HCT116 (cell line): ENCODE results near the gene MED15. TPM values are rescaled to one million over a fixed set of nuclear protein-coding genes. Genes with fewer than 3 reads are reported as not detected.

Experiments
- ATAC-seq: fragments of 200-7000 bp; cut with Tn5 transposase; 2 replicates; pipeline ENCODE4 v1.9.1; 2020; ENCODE audit warnings: mild to moderate bottlenecking, moderate library complexity
- BruUV-seq: library from RNA; stranded (reverse); fragments of 400-500 nt; replicated peaks from 2 replicates; lab custom pipeline; 2021; lab: Mats Ljungman, UMichigan
- CTCF ChIA-PET: fragments of 300-600 bp; sonication (Branson Sonifier 250); formaldehyde crosslinking; loops from one replicate; lab custom pipeline; 2021; ENCODE audit warnings: antibody characterized with exemption; lab: Charles Lee
- POLR2A ChIA-PET: fragments of 300-600, 350-600 bp; sonication (Branson Sonifier 250); formaldehyde crosslinking; loops from one replicate; lab custom pipeline; 2021; ENCODE audit warnings: antibody characterized with exemption; lab: Charles Lee
- RAD21 ChIA-PET, 2 experiments: fragments of 300-600 bp; sonication (Branson Sonifier 250); formaldehyde crosslinking; loops; one replicate each; lab custom pipeline; 2023; ENCODE audit warnings: low total read pairs in 2 of 2; ENCODE audit not compliant: uncharacterized antibody in 2 of 2, unreplicated experiment in 2 of 2, low non-redundant PET in 1 of 2; lab: Charles Lee
- DNase-seq: peaks from one replicate; pipeline ENCODE4 v3.0.0-alpha.2; 2010; ENCODE audit warnings: low read depth, low spot score
- H2AFZ ChIP-seq: fragments of 200-600 bp; shearing (Covaris generic), sonication (generic); 2 replicates; pipeline ENCODE4 v1.6.1; 2017; ENCODE audit warnings: low read depth, mixed run types, mixed read lengths, antibody characterized with exemption, low read length; ENCODE audit not compliant: poor library complexity, severe bottlenecking
- H3K27ac ChIP-seq: 2 replicates; pipeline ENCODE4 v1.5.1; 2012; ENCODE audit warnings: low read depth, low read length
- H3K27me3 ChIP-seq: fragments of 200-600 bp; sonication (generic); 2 replicates; pipeline ENCODE4 v1.6.1; 2016; ENCODE audit warnings: mixed run types, low read length, mixed read lengths; ENCODE audit not compliant: insufficient read depth
- H3K36me3 ChIP-seq, 2 experiments: fragments of 200-500 bp in 1 of 2; fragments of 200-600 bp in 1 of 2; sonication (Bioruptor generic) in 1 of 2; sonication (generic) in 1 of 2; 2 replicates each; pipeline versions ENCODE4 v1.5.1 to v1.6.1; 2014 to 2016; ENCODE audit warnings: low read length in 2 of 2, inconsistent platforms in 1 of 2, mixed read lengths in 1 of 2, mixed run types in 1 of 2; ENCODE audit not compliant: insufficient read depth in 2 of 2, control insufficient read depth in 1 of 2
- H3K4me1 ChIP-seq, 2 experiments: fragments of 200-600 bp in 1 of 2; sonication (generic) in 1 of 2; 2 replicates each; pipeline versions ENCODE4 v1.5.1 to v1.6.1; 2012 to 2017; ENCODE audit warnings: low read length in 2 of 2, inconsistent platforms in 1 of 2, mild to moderate bottlenecking in 1 of 2, mixed read lengths in 1 of 2, mixed run types in 1 of 2, moderate library complexity in 1 of 2; ENCODE audit not compliant: insufficient read depth in 2 of 2, control insufficient read depth in 1 of 2
- H3K4me2 ChIP-seq: fragments of 200-600 bp; sonication (generic); 2 replicates; pipeline ENCODE4 v1.6.1; 2017; ENCODE audit warnings: mixed run types, low read length, mixed read lengths
- H3K4me3 ChIP-seq, 2 experiments: fragments of 200-600 bp in 1 of 2; sonication (generic) in 1 of 2; replicated peaks in 1 of 2; 2 replicates each; pipeline ENCODE4 v1.5.1; 2011 to 2016; ENCODE audit warnings: low read length in 2 of 2, control low read depth in 1 of 2, low read depth in 1 of 2, mild to moderate bottlenecking in 1 of 2, mixed read lengths in 1 of 2, mixed run types in 1 of 2
- H3K79me2 ChIP-seq: fragments of 200-600 bp; sonication (generic); 2 replicates; pipeline ENCODE4 v1.6.1; 2017; ENCODE audit warnings: mild to moderate bottlenecking, mixed run types, low read length, moderate library complexity, mixed read lengths; ENCODE audit not compliant: insufficient read depth
- H3K9ac ChIP-seq: fragments of 200-600 bp; sonication (generic); 2 replicates; pipeline ENCODE4 v1.6.1; 2016; ENCODE audit warnings: low read length, mixed read lengths
- H3K9me2 ChIP-seq: fragments of 200-600 bp; sonication (generic), shearing (Covaris generic); 2 replicates; pipeline ENCODE4 v1.6.1; 2017; ENCODE audit warnings: mixed run types, mild to moderate bottlenecking, moderate library complexity; ENCODE audit not compliant: insufficient read depth
- H3K9me3 ChIP-seq, 2 experiments: fragments of 200-500 bp in 1 of 2; fragments of 200-600 bp in 1 of 2; sonication (Bioruptor generic) in 1 of 2; sonication (generic) in 1 of 2; 2 replicates each; pipeline ENCODE4 v1.6.1; 2014 to 2017; ENCODE audit warnings: low read length in 2 of 2, mixed read lengths in 2 of 2, inconsistent platforms in 1 of 2, low read depth in 1 of 2, mild to moderate bottlenecking in 1 of 2, mixed run types in 1 of 2, moderate library complexity in 1 of 2; ENCODE audit not compliant: control insufficient read depth in 1 of 2, insufficient read depth in 1 of 2
- H4K20me1 ChIP-seq: fragments of 200-600 bp; sonication (generic), shearing (Covaris generic); 2 replicates; pipeline ENCODE4 v1.6.1; 2017; ENCODE audit warnings: mixed run types, mild to moderate bottlenecking, moderate library complexity; ENCODE audit not compliant: insufficient read depth
- ATF3 ChIP-seq: IDR thresholded peaks from 2 replicates; pipeline ENCODE4 v1.6.1; 2012
- CBX3 ChIP-seq: IDR thresholded peaks from 2 replicates; pipeline ENCODE4 v1.6.1; 2012; ENCODE audit warnings: low read depth
- CEBPB ChIP-seq: IDR thresholded peaks from 2 replicates; pipeline ENCODE4 v1.6.1; 2012; ENCODE audit warnings: low read depth
- CTCF ChIP-seq, 3 experiments: fragments of 200-600 bp in 1 of 3; sonication (generic) in 1 of 3; IDR thresholded peaks in 2 of 3; conservative IDR thresholded peaks in 1 of 3; 2 replicates each; pipeline ENCODE4 v1.5.1; 2012 to 2017; ENCODE audit warnings: low read depth in 2 of 3, low read length in 2 of 3, antibody characterized with exemption in 1 of 3, borderline replicate concordance in 1 of 3, control low read depth in 1 of 3, mild to moderate bottlenecking in 1 of 3, mixed read lengths in 1 of 3, mixed run types in 1 of 3, moderate library complexity in 1 of 3; ENCODE audit not compliant: insufficient read depth in 1 of 3
- EGR1 ChIP-seq: IDR thresholded peaks from 2 replicates; pipeline ENCODE4 v1.6.1; 2012; ENCODE audit warnings: low read depth
- MAX ChIP-seq: IDR thresholded peaks from 2 replicates; pipeline ENCODE4 v1.6.1; 2012
- POLR2A ChIP-seq: IDR thresholded peaks from 2 replicates; pipeline ENCODE4 v1.7.0; 2011; ENCODE audit warnings: borderline replicate concordance; ENCODE audit not compliant: insufficient read depth, insufficient read length; ENCODE audit errors: extremely low read depth
- SIN3A ChIP-seq: IDR thresholded peaks from 2 replicates; pipeline ENCODE4 v1.6.1; 2012; ENCODE audit warnings: low read depth
- SP1 ChIP-seq: IDR thresholded peaks from 2 replicates; pipeline ENCODE4 v1.6.1; 2012; ENCODE audit warnings: low read depth
- ZBTB33 ChIP-seq: IDR thresholded peaks from 2 replicates; pipeline ENCODE4 v1.6.1; 2011; ENCODE audit warnings: mild to moderate bottlenecking, low read length, moderate library complexity; ENCODE audit not compliant: insufficient replicate concordance; ENCODE audit errors: extremely low read depth
- ZFX ChIP-seq: fragments of 450-650 bp; IDR thresholded peaks from 2 replicates; pipeline ENCODE4 v1.6.1; 2017
- intact Hi-C: fragments of 100-400 bp; cut with micrococcal nuclease; formaldehyde crosslinking; loops from 2 replicates; pipeline ENCODE4 v1.10.0; 2022
- total RNA-seq: library from RNA; stranded (reverse); gene quantifications from one replicate; pipeline ENCODE4 v1.2.1, GENCODE V29; 2021; ENCODE audit not compliant: unreplicated experiment
- TF ChIP-seq, protein P1 (sequence below): IDR thresholded peaks from 2 replicates; pipeline ENCODE4 v1.6.1; 2012; ENCODE audit warnings: low read depth

Gene MED15
- total RNA-seq, 1 experiment from 2014 or later: 81.3 TPM

DNA sequence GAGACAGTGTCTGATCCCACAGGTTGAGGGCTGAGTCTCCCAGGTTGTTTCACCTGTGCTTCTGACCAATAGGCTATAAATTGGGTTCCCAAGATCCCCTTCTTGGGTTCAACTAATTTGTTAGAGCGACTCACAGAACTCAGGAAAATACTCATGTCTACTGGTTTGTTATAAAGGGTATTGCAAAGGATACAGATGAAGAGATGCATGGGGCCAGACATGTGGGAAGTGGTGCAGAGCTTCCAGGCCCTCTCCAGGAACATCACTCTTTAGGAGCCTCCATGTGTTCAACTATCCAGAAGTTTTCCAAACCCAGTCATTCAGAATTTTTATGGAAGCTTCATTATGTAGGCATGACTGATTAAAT lies 16.5 kb upstream of the MED15 start:
- H3K4me2 ChIP-seq: no peak overlapping the region
- peaks cover 26% of the 10 kb centered on the region for H3K79me2 ChIP-seq
- intact Hi-C loops: no loop called here
- no peaks in the 10 kb centered on the region for H3K27me3 ChIP-seq
- H3K36me3 ChIP-seq: no peaks in the 10 kb centered on the region
- H3K9me2 ChIP-seq: no peaks in the 10 kb centered on the region
- no peak for DNase-seq
- POLR2A ChIA-PET: no interaction called here
- no peak for ATAC-seq
- H3K4me1 ChIP-seq: peaks cover 6 to 20% of the 10 kb centered on the region in 2 experiments; a peak in 3 of 4 replicates
- no peak for TF ChIP-seq SP1
- no peak for TF ChIP-seq EGR1
- no peak for TF ChIP-seq CBX3
- no peak for TF ChIP-seq CEBPB
- no peak for TF ChIP-seq CTCF (IDR thresholded peaks at IDR 0.05 in 2 of 3, conservative IDR thresholded peaks at IDR 0.05 in 1 of 3; ENCODE audit: borderline replicate concordance in 1 of 3, insufficient read depth in 1 of 3, low read depth in 2 of 3, low read length in 2 of 3)
- no peak for TF ChIP-seq SIN3A
- TF ChIP-seq ATF3: no peak
- TF ChIP-seq MAX: no peak
- TF ChIP-seq ZBTB33: no peak
- TF ChIP-seq ZFX: no peak
- TF ChIP-seq POLR2A: no peak
- TF ChIP-seq, protein P1, sequence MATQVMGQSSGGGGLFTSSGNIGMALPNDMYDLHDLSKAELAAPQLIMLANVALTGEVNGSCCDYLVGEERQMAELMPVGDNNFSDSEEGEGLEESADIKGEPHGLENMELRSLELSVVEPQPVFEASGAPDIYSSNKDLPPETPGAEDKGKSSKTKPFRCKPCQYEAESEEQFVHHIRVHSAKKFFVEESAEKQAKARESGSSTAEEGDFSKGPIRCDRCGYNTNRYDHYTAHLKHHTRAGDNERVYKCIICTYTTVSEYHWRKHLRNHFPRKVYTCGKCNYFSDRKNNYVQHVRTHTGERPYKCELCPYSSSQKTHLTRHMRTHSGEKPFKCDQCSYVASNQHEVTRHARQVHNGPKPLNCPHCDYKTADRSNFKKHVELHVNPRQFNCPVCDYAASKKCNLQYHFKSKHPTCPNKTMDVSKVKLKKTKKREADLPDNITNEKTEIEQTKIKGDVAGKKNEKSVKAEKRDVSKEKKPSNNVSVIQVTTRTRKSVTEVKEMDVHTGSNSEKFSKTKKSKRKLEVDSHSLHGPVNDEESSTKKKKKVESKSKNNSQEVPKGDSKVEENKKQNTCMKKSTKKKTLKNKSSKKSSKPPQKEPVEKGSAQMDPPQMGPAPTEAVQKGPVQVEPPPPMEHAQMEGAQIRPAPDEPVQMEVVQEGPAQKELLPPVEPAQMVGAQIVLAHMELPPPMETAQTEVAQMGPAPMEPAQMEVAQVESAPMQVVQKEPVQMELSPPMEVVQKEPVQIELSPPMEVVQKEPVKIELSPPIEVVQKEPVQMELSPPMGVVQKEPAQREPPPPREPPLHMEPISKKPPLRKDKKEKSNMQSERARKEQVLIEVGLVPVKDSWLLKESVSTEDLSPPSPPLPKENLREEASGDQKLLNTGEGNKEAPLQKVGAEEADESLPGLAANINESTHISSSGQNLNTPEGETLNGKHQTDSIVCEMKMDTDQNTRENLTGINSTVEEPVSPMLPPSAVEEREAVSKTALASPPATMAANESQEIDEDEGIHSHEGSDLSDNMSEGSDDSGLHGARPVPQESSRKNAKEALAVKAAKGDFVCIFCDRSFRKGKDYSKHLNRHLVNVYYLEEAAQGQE: no peak
- H3K9me3 ChIP-seq: no peaks in the 10 kb centered on the region
- no peak overlapping the region for H3K27ac ChIP-seq
- no peaks in the 10 kb centered on the region for H4K20me1 ChIP-seq
- RAD21 ChIA-PET: no interaction called here
- H2AFZ ChIP-seq: no peak overlapping the region
- no TSS peak for BruUV-seq
- CTCF ChIA-PET: no interaction called here
- H3K4me3 ChIP-seq: no peak overlapping the region
- H3K9ac ChIP-seq: no peak overlapping the region
